HG02588 (cell line): ENCODE results near the gene MRPS18A.
"Not testable (repeated sequence)": the region's sequence is repeated elsewhere in the genome, so short reads cannot be mapped to it uniquely, and the experiment has no call there.

ENCODE experiments used
- ATAC-seq: cut with Tn5 transposase; IDR thresholded peaks from one replicate; pipeline ENCODE4 v1.9.1; 2021; ENCODE audit warnings: mild to moderate bottlenecking, moderate library complexity; ENCODE audit not compliant: unreplicated experiment

MRPS18A gene

DNA sequence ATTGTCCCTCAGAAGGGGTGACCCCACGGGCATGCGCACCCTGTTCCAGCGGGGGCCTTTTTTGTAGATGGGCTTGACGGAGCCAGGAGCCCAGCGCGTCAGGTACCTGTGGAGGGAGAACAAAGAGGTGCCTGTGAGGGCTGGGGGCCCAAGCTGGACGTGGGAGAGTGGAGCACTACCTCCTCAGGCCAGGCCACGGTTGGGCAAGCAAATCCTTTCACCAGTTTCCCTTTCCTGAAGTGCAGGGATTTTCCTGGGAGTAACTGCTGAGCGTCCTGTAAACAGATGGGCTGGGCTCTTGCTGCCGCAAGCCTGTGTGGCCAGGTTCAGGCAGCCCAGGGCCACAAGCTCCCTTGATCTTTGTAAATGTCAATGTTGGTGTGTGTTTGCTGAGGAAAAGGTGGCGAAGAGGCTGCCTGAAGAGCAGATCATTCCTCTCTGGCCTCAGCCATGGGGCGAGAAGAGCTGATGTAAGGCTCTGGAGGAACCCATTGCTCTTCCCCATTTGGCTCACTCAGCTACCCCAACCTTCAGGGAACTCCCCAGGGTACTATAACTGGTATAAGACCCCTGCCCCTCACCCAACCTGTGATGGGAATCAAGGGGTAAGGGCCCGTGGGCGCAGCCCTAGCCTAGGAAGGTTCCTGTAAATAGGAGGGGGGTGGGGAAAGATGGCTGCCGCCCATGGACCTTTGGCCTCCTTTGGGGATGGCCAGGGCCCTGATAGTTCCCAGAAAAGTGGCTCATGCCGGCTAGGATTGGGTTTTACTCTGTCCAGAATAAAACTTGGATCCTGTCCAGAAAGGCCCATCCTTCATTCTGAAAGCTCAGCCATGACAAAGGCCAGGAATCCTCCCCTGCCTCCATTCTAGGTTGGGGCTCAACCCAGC, 15.5 kb downstream of the MRPS18A start:
- ATAC-seq, result no peak

DNA sequence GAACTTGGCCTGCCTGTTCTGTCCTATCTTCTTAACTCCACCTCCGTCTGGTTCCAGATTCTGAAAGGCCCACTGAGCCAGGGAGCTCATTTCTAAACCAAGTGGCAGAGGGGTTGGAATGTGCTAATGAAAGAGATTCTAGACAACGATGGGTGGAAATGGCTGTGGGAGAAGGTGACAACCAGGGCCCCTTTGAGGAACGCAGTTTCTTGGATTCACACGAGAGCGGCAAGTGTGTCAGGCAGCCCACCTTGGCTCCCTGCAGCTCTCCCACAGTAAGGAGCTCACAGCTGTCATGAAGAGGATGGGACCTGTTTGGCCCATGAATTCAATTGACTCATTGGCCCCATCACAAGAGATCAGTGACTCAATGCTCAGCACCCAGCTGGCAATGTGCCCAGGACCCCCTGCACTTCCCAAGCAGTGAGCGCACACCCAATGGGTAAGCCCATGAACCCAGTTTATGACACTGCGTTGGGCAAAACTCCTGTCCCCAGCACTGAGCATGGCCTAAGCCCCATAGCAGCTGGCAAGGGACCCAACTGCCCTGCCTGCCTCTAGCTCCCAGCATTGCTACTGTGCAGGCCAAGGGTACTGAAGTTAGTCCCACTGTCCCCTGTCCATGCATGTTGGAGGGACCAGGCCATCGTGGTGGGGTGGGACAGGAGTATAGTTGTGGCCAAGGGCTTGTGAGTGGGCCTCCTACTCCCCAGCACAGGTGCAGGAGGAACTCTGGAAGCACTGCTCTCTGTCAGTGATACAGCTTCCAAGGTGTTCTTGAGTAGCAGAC, 16.4 kb downstream of the MRPS18A start:
- no peak for ATAC-seq

- ATAC-seq, result no peak
These were observed 17.0 kb downstream of the MRPS18A start for GRCh38 chr6:43670623-43670986.

GRCh38 chr6:43669922-43670622, 17.5 kb downstream of the MRPS18A start:
- no peak for ATAC-seq

- ATAC-seq, result no peak
These were observed 18.3 kb downstream of the MRPS18A start for GRCh38 chr6:43669050-43669921.

DNA sequence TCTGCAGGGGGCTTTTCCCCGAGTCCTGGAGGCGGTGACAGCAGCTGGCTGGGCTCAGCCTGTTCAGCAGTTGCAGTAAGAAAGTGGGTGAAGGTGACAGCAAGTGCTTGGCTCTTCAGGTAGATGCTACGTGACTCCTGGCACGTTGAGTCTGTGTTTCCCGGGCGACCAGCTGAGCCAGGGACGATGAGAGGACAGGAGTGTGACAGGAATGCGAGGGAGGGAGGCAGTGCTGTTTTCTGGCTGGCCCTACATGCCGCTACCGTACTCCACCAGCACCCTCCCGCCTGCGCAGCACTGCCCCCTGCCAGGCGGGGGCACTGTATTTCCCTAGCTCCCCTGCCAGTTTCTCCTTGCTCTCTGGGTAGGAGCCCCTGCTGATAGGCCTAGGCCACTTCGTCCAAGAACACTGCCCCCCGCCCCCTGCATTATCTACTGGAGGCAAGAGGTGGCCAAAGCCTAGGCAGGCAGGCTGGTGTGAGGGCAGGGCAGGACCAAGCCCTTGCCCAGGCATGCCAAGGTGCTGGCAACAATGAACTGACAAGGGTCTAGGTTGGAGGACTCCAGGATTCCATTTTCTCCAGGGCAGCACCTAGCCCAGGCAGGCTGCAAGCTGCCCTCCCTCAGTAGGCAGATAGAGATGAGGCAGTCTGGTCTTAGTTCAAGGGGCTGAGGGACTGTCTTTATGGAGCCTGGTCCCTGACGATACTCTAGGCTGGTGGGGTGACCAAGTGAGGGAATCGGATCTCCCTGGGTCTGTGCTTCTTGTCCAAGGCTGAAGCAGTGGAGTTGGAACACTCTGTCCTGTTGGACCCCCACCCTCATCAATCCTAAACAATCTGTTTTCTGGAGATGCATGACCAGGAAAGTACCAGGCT, 19.2 kb downstream of the MRPS18A start:
- no peak for ATAC-seq

GRCh38 chr6:43667245-43668150, 20.1 kb downstream of the MRPS18A start:
- peak; percentile 41 for ATAC-seq

- no peak for ATAC-seq
These were observed 21.2 kb downstream of the MRPS18A start for GRCh38 chr6:43666196-43666920.

- ATAC-seq, result no peak
These were observed 22.2 kb downstream of the MRPS18A start for GRCh38 chr6:43665376-43665775.

GRCh38 chr6:43662948-43663347, 24.6 kb downstream of the MRPS18A start:
- not testable (repeated sequence) for ATAC-seq

GRCh38 chr6:43658161-43658560, 29.4 kb downstream of the MRPS18A start:
- ATAC-seq, result no peak

DNA sequence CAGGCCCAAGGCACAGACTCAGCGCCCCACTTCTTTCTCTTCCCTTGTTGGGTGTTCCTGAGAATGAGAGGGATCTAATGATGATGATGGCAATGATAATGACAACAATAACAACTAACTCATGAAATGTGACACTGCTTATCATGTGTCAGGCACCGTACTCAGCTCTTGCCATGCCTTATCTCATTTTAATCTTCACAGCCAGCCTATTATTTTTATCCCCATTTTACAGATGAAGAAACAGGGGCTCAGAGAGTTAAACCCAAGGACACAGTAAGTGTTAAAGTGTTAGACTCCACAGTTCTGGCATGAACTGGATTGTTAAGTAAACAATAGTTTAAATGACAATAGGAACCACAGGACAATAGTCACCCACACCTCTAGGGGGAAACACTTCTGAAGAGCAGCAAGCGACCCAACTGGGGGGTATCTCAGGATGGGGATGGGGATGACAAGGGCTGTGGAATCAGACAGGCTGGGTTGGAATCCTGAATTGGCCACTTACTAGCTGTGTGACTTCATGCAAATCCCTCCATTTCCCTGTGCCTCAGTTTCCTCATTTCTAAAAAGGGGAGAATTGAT, 30.3 kb downstream of the MRPS18A start:
- ATAC-seq, result no peak

GRCh38 chr6:43652822-43653221, 34.8 kb downstream of the MRPS18A start:
- ATAC-seq, result not testable (repeated sequence)

DNA sequence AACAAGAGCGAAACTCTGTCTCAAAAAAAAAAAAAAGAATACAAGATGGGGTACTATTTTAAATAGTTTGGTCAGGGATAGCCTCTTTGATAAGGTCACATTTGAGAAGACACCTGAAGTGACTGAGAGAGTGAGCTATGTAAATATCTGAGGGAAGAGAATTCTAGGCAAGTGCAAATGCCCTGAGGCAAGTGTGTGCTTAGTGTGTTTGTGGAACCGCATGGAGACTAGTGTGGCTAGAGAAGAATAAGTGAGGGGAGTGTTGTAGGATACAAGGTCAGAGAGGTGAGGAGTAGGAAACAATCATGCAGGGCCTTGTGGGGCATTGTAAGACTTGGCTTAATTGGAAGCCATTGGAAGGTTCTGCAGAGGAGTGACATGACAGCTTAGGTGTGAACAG, 39.3 kb downstream of the MRPS18A start:
- no peak for ATAC-seq

- ATAC-seq, result no peak
These were observed 40.0 kb downstream of the MRPS18A start for GRCh38 chr6:43647613-43648012.

DNA sequence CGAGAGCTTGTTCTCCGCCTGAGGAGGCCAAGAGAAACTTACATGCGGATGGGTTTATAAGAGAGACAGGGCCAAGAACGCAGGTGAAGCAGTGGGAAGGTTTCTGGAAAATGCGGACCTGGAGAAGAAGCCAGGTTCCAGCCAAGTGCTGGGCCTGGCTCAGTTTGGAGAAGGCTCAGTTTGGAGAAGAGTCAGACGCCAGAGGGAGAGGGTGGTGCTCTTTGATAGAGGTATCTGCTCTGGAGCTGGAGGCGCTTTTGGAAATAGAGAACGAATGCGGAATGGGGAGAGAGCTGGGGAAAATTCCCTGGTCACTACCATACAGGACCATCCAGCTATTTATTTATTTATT, 42.0 kb downstream of the MRPS18A start:
- ATAC-seq, result no peak

DNA sequence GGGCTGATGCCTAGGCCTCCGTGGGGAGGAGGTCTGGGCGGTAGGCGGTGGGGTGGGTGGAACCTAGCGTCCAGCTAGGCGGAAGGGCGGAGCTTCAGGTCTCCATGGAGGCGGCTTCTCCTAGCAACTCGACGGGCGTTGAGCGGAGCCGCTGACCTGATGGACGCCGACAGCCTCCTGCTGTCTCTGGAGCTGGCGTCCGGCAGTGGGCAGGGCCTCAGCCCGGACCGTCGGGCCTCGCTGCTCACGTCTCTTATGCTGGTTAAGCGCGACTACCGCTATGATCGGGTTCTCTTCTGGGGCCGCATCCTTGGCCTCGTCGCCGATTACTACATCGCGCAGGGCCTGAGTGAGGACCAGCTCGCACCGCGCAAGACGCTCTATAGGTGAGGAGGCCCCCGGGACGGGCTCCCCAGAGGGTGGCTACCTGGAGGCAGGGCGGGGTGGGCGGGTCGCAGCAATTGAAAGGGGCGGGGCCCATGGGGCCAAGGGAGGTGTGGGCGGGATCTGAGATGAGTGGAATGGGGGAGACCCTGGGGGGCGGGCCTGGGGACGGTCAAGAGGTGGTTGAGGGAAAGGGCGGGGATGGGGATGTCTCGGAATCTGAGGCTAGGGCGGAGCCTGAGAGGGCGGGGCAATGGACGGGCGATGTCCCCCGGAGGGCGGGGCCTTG, 42.5 kb downstream of the MRPS18A start, which contains the start of gene RSPH9:
Gene RSPH9, plus strand, starts transcription at position 97 of the 673 bp plus-strand sequence. Its CDS starts 63 bp downstream, at position 160.
- ATAC-seq, result peak; percentile 59
